NCI-H2196 treated with DMSO at 0.1 percent for 48 hours (cell line): ENCODE measurements around the gene CCDC24.

Source experiments
- DNase-seq: peaks from one replicate; lab custom pipeline; 2025; ENCODE audit not compliant: unreplicated experiment; lab: John Stamatoyannopoulos, UW

CCDC24 gene

DNA sequence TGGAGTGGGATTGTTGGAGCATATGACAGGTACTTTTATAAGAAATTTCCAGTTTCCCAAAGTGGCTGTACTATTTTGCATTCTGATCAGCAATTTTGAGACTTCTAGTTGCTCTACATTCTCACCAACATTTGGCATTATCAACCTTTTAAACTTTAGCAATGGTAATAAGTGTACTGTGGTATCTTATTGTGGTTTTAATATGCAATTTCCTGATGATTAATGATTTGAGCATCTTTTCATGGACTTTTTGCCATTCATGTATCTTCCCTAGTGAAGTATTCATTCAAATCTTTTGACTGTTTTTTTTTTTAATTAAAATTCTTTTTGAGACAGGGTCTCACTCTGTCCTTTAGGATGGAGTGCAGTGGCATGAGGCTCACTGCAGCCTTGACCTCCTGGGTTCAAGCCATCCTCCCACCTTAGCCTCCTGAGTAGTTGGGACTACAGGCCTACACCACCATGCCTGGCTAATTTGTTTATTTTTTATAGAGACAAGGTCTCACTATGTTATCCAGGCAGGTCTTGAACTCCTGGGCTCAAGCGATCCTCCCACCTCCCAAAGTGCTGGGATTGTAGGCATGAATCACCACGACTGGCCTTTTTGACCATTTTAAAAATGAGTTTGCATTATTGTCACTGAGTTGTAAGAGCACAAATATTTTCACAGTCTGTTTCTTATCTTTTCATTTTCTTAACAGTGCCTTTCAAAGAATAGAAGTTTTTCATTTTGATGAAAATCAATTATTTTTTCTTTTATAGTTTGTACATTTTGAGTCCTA is 47.7 kb downstream of the CCDC24 start:
- no peak for DNase-seq

DNA sequence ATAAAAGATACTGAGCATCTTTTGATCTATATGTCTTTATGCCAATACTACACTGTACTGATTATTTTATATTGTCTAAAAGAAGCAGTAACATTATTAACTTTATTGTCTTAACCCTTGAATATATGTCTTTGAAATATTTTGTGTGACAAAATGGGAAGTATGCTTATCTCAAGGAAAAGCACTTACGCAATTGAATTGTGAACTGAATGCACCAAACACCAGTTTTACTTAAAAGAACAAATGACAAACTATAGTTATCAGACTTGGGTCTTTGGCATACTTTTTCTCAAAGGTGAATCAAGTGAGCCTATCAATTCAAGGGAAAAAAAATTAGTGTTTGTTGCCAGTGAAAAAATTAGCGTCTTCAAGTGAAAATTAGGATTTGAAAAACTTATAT is 49.0 kb downstream of the CCDC24 start:
- no peak for DNase-seq

DNA sequence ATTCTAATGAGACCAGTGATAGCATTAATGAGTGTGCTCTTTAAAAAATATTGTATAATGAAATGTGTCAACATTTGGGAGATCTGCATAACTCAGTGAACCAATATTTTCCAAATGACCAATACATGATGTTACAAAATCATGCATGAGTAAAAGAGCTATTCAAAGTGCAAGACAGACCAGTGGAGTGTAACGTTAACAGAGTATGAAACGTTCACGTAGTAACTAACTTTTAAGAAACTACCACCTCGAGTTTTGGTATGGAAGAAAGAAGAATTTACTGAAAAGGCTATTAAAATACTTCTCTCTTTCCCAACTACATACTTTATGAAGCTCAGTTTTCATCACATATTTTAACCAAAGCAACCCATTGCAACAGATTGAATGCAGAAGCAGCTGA is 49.4 kb downstream of the CCDC24 start:
- DNase-seq, result no peak

DNA sequence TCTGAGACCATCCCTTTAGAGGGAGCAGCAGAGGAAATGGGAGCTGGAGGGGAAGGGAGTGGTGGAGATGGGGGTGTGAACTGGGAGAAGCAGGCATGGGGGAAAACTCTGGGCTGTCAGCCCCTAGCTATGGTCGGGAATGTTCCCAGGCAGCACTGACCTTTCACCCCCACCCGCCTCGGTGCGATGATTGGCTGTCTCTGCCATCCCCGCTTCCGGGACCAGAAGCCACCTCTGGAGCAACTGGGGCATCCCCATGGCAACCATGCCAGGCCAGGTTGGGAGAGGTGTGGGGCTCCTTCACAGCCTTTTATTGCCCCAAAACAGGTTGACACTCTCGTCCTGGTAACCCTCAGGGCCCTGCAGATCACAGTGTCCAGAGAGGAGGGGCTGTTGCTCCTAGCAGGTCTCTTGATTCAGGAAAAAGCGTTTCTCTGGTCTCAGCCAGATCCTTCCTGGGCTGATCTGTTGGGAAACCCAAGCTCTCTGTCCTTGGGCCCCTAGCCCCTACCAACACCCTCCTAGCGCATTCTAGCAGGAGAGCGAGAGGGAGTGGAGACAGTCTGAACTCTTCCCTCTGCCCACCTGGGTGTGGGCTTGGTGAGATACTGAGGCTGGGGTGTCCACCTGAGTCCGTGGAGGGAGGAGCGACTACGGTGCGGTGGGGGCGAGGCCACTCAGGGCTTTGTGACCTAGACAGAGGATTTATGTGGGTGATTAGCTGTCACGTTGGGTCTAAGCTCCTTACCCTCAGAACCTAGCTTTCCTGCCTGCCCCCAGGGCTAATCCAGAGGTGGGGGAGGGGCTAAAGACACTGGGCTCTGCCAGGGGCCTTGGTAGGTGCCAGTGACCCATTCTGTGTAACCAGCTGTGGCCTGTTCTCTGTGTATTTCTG is 52.0 kb downstream of the CCDC24 start:
- no peak for DNase-seq

DNA sequence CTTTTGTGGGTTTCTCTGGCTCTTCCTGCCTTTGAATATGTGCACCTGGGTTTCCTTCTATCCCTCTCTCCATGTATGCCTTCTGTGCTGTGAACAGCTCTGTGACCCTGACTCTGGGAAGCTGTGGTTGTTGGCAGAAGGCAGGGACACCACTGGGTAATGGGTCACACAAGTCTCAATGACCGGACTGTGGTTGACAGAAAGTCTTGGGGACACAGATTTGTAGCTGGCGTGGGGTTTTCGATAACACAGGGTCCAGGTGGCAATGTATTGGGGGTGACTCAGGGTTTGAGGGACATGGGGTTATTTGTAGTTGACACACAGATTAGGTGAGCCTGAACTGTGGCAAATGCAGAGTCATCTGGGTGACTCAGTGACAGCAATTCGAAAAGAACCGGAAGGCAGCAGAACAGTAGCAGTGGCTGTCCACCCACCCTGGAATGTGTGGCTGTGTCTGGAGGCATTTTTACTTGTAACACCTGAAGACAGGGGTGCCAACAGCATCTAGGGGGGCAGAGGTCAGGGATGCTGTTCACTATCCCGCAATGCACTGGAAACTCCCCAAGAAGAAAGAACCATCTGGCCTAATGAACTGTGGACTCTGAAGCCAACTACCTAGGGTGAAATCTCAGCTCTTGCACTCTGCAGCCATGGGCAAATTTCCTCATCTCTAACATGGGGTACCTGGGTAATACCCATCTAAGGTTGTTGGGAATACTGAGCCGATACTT is 52.8 kb downstream of the CCDC24 start:
- no peak for DNase-seq

DNA sequence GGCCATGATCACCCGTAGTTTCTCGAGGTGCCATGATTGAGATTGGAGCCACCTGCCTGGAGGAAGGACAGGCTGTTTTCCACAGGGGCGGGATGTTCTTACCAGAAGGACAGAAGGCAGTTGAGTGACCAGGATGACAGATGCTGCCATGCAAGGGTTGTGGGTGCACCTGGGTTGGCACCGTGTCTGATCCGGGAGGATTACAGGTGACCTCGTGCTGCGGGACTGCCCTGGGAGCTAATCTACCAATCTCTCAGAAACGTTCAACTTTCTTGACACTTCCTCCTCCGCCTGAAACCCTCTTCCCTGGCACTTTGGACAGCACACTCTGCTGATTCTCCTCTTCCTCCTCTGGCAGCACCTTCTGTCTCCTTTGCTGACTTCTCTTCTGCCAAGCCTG is 53.7 kb downstream of the CCDC24 start:
- no peak for DNase-seq
